ENCODE measurements around the gene DCPS. TPM values are rescaled to one million over a fixed set of nuclear protein-coding genes. Genes with fewer than 3 reads are reported as not detected.

Gene DCPS
- total RNA-seq, result 11.2 and 14.1 TPM in 2 replicates

DNA sequence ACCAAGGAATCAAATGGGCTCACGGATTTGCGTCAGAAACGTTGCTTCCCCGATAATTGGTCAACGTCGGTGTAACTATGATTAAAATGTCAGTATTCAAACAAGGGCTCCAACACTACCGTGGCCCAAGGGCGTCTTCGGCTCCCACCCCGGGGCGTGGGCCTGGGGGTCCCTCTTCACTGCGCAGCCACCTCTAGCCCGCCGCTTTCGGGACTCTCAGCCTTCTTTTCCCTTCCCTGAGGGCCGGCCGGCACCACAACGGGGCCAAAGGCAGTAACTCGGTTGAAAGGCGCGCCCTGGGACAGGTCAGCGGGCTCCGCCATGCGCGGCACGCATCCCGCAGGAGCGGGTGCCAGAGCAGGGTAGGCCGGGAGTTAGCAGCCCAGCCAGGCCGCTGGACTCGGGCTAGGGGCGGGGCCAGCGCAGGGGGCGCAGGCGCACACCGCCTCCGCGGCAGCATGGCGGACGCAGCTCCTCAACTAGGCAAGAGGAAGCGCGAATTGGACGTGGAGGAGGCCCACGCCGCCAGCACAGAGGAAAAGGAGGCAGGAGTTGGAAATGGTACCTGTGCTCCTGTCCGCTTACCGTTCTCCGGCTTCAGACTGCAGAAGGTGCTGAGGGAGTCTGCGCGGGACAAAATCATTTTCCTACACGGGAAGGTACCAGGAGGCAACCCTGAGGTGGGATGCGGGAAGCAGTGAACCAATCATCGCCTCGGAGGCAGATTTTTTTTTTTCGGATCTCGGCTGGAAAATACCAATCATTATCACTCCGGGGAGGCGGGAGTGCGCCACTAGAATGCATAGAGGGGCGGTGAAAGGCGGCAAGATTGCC lies at the start of gene DCPS:
DCPS (plus strand) TSS at position 438 of the 834 bp plus-strand sequence; CDS start at position 459, 21 bp downstream.

DNA sequence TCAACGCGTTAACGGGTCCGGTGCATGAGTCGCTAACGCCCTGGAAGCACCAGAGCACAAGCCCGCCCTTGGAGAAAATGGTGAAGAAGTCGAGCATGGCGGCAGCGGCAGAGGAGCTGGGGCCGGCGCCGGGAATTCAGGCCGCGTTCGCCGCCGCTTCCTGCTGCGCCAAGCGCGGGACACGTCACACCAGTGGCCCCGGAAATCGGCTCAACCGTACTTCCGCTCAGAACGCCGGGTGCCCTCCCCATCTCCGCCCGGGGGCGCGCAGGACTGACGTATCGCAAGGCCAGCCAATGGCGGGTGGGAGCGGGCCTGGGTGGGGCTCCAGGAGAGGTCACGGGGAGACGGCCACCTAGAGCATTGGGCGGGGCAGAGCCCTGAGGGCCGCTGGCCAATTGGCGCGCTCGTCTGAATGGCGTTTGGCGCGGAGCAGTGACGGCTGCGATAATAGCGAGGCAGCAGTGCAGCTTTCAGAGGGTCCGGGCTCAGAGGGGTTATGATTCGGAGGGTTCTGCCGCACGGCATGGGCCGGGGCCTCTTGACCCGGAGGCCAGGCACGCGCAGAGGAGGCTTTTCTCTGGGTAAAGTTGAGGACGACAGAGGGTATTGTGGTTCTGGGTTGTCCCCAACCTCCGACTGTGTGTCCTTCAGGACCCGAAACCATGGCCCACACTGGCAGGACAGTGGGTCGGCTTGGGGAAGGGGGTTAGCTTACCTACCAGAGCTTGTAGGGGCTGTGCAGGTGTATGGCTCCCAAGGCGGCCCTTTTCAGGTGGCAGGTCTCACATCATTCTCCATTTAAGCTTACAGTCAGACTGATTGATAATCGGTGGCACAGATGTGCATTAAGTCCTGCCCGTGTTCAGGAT lies 34.9 kb upstream of the DCPS start, which contains the start of the genes FOXRED1 and SRPRA:
FOXRED1 (plus strand) TSS at position 447 of the 872 bp plus-strand sequence; CDS start at position 500, 53 bp downstream.
SRPRA (minus strand) TSS at position 188 of the 872 bp plus-strand sequence; CDS start at position 97, 91 bp downstream.

DNA sequence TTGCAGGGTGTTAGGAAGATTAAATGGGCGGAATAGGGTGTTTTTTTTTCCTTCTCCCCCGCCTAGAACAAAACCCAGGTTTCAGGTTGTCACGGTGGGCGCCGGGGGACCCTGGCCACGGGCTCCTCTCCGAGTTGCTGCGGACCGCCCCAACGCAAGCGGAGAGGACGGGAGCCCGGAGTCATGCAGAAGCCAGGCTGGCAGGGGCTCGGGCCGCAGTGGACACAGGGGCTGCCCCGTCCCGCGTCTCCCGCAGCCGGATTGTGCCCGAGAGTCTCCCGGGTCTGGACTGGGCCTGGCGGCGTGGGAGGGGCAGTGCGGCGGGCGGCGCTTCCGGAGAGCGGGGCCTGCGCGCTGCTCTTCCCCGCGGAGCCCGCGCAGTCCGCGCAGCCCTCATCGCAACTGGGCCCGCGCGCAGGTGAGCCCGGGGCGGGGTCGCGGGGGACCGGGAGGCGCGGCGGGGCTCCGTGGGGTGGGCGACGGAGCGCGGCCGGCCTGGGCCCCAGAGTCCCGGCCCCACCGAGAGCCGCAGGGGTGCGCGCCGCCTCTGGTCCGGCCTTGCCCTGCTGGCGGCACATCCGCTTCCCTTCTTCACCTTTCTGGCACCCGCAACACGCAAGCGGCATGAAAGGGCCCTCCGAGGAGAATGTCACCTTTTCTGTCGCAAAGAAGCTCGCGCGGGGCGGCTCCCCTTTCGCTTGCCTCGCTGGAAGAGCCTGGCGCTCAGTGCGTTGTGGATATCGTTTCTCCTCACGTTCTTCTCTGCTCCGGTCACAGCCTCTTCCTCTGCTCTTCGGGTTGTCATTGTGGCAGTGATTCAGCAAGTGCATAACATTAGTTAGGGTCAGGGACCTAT lies 20.9 kb upstream of the DCPS start, which contains the start of gene TIRAP:
TIRAP (plus strand) TSS at position 358 of the 856 bp plus-strand sequence. CDS start 7,802 bp downstream, outside the sequence.

DNA sequence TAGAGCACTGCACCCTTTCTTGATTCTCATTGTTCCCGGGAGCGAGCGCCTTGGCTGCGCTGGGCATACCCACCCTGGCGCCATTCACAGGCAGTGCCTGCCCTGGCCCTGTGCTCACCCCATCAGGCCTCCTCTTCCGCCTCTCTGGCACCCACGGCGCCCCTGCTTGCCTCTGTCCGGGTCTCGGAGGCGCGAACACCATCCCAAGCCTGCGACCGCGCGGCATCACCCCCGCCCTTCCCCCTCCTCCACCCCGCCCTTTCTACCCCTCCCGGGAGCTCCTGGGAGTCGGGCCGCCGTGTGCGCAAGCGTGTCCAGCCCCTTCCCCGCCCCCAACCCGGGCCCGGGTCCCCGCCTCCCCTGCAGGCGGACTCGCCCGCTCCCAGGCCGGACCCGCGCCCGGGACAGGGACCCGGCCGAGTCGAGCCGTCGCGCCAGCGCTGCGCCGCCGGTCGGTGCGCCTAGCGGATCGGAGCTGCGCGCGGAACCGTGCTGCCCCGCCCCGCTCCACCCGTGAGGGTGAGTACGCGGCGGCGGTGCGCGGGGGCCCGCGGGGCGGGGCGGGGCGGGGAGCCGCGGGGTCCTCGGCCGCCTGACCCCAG lies 51.6 kb downstream of the DCPS start, which contains the start of gene ST3GAL4:
ST3GAL4 (plus strand) TSS at position 363 of the 602 bp plus-strand sequence. CDS start 50,470 bp downstream, outside the sequence.

Other genes with a start within 250 kb of the DCPS start
- 6.7 and 7.7 TPM in 2 replicates for gene CDON, start 241.2 kb upstream of the DCPS start, total RNA-seq
- gene RPUSD4, start 92.4 kb upstream of the DCPS start, total RNA-seq, result 21.5 and 23.4 TPM in 2 replicates
- gene FAM118B, start 92.3 kb upstream of the DCPS start, total RNA-seq, result 16.8 and 17.0 TPM in 2 replicates
- 63.9 and 76.1 TPM in 2 replicates for gene SRPRA, start 35.2 kb upstream of the DCPS start, total RNA-seq
- gene FOXRED1, start 34.9 kb upstream of the DCPS start, total RNA-seq, result 10.7 and 14.9 TPM in 2 replicates
- gene TIRAP, start 21.0 kb upstream of the DCPS start, total RNA-seq, result 3.3 and 4.3 TPM in 2 replicates
- 22.1 and 26.6 TPM in 2 replicates for gene ST3GAL4, start 51.6 kb downstream of the DCPS start, total RNA-seq

All from aortic smooth muscle cell (primary cell).